Left kidney (tissue), 2 donors: Measurements from ENCODE around the gene TBATA. TPM values are rescaled to one million over a fixed set of nuclear protein-coding genes. Genes with fewer than 3 reads are reported as not detected.
"Not testable (repeated sequence)": the region's sequence is repeated elsewhere in the genome, so short reads cannot be mapped to it uniquely, and the experiment has no call there.

Experiments used
- DNase-seq: peaks from one replicate; pipeline ENCODE4 v3.0.0-alpha.2; 2013
- polyA plus RNA-seq: library from polyadenylated mRNA; unstranded; fragments of 120-200 nt; gene quantifications from one replicate; pipeline ENCODE4 v1.2.1, GENCODE V29; 2013; ENCODE audit not compliant: insufficient read length

The TBATA gene
- polyA plus RNA-seq, 1 donor: not detected

DNA sequence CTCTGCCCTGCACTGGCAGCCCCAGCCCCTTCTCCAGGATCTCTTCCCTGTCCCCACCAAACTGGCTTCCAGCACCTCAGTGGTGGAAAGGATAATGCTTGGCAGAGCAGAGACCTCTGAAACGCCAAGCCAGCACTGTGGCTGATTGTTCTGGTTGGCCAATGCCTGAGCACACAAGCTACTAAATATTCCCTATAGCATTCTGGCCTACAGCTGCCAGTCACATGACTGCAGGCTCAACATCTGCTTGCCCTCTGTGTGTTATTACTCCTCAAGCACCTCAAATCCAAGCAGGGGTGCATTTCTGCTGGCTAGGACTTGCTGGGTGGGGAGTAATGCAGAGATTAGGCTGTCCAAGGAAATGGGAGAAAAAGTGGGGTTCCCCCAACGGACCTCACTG, 6.1 kb downstream of the TBATA start:
- DNase-seq: no peak

DNA sequence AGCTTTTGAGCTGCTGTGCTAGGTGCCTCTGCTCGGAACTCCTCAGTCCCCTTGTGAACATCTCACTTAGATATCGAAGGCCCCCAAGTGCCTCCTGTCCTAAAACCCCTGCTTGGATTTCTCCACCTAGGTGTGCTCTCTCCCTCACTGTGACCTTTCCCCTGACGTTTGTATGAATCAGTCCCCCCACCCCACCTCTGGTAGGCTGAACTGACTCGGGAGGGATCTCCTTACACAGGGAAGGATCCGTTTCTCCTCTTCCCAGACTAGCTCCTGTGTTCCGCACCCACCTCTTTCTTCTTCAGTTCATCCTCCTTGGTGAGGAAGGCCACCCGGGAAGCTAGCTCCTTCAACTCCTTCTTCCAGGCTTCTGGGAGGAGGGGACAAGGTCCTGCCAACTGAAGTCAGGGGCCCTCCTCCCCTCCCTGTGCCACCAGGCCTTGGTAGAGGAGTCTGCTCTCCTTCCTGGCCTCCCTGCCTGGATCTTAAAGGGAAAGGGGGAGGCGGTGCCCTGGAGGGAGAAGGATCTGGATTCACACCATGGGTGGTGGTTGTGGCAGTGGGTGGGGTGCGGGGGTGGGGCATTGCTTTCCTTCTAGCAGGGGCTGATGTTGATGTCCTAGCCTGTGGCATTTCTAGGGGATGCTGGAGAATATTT, 6.8 kb downstream of the TBATA start:
- DNase-seq: no peak

DNA sequence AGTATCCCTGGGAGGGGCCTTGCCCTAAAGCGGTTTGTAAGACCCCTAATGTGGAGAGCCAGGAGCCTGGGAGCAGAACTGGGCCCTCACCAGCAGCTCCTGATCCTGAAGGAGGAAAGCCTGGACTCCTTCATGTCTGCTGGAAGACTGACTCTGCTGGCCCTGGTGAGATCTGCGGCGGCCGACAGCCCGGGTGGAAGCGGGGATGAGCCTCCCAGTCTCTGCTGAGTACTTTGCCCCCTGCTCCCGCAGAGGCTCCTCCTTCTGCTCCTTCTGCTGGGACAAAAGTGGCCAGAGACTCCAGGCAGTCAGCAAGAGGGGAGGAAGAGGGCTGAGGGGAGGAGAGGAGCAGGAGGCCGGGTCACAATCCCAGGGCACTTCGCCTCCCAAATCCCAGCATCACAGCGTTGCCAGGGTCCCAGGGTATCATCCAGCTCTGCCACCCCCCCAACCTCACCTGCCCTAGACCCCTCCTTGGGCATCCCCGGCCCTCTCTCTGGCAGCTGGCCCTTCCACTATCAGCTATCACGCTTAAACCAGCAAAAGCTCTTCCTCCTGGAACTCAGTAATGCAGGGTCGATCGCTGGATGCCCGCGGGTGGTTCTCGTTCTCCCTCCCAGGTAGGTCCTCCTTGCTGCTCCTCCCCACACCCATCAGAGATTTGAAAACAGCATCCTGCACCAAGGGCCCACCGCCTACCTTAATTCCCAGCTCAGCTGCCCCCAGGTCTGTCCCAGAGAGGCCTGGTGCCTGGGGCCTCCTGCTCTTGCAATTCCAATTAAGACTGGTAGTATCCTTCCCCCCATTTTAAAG, 7.9 kb downstream of the TBATA start:
- DNase-seq: no peak

DNA sequence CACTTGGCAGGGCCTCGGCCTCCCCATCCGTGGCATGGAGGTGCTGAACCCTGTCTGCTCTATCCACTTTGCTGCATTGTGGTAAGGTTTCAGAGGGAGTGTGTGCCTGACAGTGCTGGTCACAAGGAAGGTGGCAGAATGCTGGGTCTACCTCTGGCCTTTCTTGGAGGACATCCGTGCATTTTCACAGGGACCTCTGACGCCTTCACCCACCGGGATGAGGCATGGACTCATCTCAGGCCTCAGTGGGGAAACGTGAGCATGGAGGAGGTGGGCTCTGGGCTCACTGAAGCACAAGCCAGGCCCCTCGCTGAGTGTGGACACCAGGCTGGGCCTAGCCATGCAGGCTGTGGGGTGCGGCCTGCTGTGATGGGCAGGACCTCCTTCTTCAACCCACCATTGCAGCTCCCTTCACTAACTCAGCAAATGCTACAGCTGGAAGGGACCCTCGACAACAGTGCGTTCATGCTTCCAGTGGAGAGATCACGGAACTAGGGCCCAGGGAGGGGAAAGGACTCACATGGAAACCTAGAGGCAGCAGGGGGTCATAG, 8.6 kb downstream of the TBATA start:
- no peak for DNase-seq

DNA sequence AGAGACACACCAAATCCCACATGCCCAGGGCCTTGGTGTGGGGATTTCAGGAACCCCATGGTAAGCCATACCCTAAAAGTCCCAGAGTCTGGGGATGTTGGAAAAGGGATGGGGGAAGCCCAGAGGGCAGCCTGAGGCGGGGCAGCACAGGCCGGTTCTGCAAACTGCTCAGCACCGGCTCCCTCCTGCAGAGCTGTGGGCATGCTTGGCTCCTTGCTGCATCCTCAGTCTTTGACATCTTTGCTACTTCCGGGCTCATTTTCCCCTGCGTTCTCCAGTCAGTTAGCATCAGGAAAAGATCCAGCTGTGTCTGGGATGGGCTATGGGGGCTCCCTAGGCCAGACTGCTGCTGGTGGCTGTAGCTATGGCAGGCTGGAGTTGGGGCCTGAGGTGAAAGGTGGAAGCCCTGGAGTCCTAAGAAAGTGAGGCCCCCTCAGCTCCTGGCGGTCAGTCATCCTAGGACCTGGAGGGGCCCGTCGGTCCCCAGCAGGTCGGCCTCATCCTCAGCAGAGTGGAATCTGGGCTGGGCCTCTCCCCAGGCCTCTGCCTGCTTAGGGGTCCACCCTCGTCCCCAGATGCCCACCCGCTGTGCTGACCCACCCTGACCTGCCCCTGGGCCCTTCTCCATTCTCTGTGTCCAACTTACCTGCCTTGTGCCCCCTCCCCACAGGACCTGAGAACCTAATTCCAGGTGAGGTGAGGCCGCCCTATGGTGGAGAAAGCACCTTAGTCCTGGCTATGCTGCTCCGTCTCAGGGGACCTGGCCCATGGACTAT, 9.3 kb downstream of the TBATA start:
- DNase-seq: no peak

- no peak for DNase-seq
Observed at GRCh38 chr10:70774810-70775678, 10.1 kb downstream of the TBATA start.

GRCh38 chr10:70773965-70774809, 11.0 kb downstream of the TBATA start:
- no peak for DNase-seq

- DNase-seq: no peak
Observed at GRCh38 chr10:70773461-70773860, 11.7 kb downstream of the TBATA start.

DNA sequence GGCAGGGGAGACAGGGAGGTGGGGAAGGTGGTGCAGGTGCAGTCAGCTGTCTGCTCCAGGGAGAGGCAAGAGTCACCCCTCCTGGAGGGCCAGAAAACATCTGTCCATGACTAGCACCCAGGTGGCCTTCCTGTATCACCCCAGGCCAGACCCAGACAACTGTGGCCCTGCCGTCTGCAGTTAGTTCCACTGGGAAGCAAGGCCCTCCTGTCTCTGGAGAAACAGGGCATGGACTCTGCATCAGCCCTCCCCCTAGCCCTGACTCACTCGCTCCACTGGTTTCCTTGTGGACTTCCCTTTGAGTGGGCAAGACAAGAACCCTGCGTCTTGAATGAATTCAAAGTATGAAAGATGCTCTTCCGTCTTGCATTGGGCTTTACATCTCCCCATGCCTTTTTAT, 12.6 kb downstream of the TBATA start:
- no peak for DNase-seq

DNA sequence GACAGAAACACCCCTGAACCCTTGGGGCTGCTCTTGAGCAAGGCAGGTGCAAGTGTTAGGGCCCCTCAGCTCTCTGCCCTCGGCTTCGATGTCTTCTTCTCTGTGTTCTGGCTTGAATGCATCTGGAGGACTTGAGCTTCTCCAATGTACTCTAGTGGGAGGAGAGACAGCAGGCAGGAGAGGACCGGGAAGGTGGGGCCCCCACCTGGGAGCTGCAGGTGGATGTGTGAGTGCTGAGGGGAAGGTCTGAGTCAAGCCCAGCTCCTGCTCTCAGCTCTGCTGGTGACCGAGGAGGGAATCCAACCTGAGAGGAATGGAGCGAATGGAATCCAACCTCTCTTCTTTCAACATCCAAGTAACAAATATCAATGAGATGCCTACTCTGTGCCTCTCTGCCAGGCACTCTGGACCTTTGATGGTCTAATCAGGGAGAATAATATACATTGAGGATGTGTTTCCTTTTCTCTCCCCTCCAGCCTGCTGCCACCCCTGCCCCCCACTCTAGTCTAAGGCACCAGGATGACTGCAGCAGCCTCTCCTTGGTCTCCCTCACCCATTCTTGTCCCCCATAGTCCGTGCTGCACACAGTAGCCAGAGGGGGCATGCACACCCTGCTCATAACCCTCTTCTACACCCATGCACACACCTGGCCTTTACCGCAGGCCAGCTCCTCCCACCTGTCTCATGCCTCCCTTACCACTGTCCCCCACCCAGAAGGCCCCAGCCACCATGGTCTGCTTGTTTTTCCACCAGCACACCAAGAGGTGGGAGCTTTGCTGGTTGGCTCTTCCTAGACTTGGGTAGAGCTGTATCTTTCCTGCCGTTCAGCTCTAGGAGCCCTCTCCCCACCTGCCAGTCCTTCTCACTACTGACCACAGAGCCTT, 13.6 kb downstream of the TBATA start:
- DNase-seq: no peak

GRCh38 chr10:70770516-70770915, 14.7 kb downstream of the TBATA start:
- not testable (repeated sequence) for DNase-seq

DNA sequence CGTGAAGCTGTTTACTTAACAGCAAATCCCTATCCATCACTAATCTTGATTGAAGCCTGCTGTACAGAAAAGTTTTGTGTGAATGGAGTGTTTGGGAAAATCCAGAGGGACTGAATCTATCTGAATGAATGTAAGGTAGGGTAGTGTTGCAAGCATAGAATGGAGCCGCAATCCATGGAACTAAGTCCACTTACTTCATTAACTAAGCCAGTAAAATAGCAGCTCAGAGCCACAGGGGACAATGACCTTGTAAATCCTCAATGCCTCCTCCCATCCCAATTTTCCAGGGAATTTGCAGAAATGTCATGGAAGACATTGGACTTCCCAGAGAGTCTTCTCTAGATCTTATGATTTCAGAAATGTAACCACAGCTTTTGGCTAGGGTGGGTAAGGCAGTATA, 15.2 kb downstream of the TBATA start:
- DNase-seq: no peak

DNA sequence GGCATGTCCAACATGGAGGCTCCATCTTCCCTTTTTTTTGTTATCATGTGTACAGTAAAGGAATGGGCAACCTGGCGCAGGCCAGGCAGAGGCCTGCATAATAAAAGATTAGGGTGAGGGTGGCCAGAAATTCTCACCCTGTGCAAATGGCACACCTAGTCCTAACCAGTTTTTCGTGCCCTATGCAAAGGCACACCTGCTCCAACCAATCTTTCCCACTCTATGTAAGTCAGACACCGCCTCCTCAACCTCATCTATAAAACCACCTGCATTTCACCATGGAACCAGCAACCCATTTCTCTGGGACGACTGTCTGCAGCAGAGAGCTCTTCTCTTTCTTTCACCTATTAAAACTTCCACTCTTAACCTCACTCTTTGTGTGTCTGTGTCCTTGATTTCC, 16.1 kb downstream of the TBATA start:
- DNase-seq: no peak

- not testable (repeated sequence) for DNase-seq
Observed at GRCh38 chr10:70768026-70768685, 17.0 kb downstream of the TBATA start.

- DNase-seq: no peak
Observed at GRCh38 chr10:70765794-70766594, 19.2 kb downstream of the TBATA start.

GRCh38 chr10:70763567-70763966, 21.6 kb downstream of the TBATA start:
- DNase-seq: no peak

- DNase-seq: no peak
Observed at GRCh38 chr10:70762441-70763175, 22.6 kb downstream of the TBATA start.
